Measurements from ENCODE around the gene FAIM2.

The FAIM2 gene

DNA sequence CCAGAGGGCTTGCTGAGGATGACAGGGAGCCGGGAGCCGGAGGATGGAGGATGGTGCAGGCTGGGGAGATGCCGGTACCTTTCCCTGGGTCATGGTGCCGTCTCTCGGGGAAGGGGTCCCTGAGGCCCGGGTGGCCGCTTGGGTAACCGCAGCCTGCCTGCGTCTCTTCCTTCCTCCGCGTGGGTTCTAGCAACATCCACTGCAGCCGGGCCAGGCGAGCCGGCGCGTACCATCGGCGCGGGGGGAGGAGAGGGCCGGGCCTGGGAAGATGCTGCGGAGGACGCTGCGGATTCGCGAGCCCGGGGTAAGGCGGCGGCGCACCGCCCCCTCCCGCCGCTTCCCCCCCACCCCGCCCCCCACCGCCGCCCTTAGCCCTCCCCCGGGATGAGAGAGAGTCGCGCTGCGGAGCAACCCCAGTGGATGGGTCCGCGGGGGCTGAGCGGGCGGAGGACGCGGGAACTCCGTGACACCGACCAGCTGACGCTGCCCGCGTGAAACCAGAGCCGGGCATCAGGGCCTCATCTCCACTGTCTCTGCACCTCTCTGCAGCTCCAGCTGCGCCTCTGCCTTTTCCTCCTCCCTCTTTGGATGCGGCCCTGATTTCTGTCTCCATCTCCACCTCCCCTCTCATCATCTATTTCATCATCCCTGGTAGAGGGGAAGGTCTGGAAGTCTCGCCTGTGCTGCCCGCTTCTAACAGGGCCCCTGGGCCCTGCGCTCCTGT, at the start of gene FAIM2:
Gene FAIM2 (minus strand): TSS at position 201 of the 724 bp plus-strand sequence. CDS start 108 bp downstream, at position 93.
- peak; percentile 61 for DNase-seq

DNA sequence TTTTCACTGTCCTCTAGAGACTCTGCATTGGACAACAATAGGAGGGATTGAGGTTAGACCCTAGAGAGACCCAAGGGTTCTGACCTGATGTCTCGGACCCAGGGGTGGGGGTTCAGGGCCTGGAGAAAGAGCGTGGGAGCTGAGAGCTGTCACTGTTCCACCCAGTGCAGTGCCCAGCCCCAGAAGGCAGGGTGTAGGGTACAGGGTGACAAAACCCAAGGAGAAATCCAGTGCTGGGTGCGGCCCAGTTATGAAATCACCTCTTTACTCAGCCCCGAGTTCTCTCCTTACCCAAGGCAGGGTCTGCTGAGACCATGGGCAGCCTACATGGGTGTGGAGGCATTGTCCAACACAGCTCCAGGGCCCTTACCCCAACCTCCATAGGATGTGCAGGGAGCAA, 49.5 kb upstream of the FAIM2 start:
- DNase-seq: no peak

DNA sequence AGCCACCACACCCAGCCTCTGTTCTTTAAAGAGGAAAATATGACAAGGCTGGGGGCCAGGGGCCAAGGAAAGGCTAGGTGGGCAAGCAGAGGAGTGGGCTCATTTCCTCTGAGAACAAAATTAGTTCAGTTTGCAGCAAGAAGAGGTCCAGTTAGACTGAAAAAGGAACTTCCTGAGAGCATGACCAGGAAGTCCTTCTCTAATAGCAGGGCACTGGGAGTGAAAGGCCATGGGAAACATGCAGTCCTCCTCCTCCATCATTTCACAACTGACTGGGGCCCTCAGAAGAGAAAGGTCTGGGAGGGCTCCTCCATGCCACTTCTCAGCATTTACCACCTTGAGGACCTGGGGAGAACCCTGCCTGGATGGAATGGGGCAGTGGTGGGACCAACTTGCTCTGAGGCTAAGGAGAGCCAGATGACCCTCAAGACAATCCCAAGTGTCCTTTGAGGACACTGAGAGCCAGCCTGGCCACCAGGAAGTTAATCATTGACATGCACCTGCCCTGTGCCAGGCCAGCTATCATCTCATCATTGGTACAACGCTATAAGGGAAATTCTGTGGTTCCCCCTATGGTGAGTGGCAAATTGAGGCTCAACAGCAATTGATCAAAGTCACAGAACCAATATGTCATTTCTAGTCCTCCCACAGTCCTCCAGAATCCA, 48.8 kb upstream of the FAIM2 start:
- DNase-seq: no peak

DNA sequence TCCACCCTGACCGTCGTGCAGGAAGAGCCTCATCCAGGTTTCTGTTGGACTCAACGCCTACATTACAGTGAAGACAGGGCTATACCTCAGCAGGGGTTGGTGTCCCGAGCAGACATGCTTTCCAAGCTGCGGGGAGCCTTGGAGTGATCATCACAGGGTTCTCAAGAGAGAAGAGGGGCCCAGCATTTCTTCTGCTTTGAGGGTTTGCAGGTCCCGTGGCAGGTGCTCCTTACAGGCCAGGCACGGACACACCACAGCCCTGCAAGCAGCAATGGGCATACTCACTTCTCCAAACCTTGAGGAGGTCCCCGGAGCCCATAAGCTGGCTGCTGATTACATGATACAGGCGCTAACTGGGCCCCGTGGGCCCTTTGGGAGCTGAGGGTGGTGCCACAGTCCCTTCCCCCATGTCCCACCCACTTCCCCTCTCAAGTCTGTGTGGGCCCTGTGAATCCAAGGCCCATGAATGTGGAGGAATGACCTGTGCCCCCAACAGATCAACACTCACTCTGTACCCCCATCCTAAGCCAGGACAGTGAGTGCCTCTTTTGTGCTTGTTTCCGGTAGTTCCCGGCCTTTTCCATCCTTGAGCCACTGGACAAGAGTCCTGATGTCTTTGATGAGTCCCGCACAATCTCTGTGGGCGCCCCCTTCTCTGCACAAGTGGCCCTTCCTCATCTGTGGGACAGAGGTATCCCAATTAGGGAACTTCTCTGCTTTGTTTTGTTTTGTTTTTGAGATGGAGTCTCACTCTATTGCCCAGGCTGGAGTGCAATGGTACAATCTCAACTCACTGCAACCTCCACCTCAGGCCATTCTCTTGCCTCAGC, 47.9 kb upstream of the FAIM2 start:
- no peak for DNase-seq

DNA sequence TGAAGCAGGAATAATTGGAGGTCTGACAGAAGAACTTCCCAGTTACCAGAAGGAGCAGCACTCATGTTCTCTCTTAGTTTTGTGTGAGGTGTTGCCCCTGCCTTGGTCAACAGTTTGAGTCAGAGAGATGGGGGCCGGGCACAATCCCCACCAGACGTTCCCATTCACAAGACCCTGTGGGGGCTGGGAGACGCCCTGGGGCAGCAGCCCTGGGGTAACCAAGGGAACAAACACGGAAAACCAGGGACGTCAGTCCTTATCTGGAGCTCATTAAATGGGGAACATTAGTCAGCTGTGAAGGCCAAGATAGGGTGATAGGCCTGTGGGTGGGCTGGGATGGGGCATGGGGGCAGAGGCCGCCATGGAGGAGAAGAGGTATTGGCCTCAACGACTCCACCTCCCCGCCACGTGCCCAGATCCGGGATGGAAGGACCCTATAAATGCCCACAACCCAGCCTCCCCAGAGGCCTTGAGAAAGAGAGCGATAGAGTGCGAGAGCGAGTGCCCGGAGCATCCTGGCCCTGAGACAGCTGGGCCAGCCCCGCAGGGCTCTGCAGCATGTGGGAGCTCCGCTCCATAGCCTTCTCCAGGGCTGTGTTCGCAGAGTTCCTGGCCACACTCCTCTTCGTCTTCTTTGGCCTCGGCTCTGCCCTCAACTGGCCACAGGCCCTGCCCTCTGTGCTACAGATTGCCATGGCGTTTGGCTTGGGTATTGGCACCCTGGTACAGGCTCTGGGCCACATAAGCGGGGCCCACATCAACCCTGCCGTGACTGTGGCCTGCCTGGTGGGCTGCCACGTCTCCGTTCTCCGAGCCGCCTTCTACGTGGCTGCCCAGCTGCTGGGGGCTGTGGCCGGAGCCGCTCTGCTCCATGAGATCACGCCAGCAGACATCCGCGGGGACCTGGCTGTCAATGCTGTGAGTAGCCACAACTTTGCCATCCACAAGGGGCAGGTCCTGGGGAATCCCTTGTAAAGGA, 46.9 kb upstream of the FAIM2 start, which contains the start of gene AQP2:
Gene AQP2 (plus strand): TSS at position 465 of the 979 bp plus-strand sequence. CDS start 94 bp downstream, at position 559.
- DNase-seq: no peak

DNA sequence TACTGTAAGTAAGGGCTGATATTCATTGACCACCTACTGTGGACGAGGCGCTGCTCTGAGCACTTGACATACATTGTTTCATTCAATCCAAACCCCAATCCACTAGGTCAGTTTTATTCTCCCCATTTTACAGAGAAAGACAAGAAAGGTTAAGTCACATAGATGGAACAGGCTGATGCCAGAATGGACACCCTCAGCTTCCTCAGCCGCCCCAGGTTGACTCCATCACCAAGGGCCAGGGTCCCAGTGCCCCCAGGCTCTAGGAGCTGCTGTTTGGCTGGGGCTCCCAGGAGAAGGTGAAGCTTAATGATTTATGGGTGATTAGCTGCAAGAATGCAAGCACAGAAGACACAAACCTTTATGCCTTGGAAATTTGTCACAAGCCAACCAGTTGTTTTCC, 46.2 kb upstream of the FAIM2 start:
- no peak for DNase-seq

DNA sequence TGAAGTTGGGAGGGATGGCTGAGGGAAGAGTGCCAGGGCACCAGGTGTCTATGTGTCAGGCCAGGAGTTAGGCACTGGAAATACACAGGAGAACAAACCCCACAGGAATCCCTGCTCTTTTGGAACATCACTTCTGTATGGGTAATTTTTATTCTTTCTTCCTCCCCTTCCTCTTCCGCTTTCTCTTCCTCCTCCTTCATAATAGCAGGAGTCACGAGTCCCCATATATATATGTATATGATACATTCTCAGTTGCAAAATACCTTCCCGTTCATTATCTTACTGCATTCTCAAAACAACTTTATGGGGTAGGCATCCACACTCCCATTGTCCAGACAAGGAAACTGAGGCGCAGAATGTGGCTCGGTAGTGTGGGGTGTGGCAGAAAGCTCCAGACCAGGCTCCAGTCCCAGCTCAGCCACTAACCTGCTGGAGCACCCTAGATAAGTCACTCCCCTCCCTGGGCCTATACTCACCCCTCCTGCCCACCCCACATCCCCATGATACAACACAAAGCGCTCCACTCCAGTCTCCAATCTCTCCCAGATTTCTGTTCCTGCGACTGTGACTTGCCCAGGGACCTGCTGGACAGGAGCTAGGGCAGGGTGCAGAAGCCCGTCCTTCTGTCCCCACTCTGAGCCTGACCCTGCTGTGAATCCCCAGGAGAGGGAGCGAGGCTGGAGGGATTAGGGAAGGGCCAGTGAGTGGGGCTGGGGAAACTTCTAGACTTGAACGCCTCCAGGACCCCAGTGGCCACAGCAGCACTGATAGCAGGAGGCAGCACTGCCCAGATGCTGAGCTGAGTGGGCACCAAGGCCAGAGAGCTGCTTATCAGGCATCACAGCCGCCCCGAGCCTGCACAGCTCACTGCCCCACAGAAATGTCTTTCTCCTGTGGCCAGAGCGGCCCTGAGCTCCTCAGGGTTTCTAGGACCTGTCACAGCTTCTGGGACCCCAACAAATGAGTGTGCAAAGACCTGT, 45.5 kb upstream of the FAIM2 start:
- no peak for DNase-seq

DNA sequence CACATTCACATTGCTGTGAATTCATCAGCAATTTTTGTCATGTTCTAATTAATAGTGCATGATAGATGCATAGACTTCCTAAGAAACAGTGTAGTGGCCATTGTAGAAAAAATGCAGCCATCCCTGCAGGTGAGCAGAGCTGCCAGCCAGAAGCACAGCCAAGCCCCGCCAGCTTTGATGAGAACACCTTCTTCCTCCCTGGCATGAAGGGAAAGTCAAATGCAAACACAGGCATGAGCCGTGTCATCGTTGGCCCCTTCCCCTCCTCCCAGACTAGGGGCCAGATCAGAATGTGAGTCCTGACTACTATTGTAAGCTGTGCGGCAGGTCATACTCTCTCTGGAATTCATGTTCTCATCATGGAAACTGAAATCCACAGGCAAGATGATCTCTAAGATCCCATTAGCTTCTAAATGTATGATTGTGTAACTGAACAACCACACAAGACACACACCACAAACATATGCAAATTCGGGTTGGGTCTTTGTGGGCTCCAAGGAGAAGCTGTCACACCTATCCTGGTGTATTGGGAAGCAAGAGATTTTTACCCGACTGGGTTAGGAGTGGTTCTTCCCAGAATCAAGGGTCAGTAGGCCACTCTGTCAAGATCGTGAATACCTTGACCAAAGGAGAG, 44.0 kb upstream of the FAIM2 start:
- no peak for DNase-seq

DNA sequence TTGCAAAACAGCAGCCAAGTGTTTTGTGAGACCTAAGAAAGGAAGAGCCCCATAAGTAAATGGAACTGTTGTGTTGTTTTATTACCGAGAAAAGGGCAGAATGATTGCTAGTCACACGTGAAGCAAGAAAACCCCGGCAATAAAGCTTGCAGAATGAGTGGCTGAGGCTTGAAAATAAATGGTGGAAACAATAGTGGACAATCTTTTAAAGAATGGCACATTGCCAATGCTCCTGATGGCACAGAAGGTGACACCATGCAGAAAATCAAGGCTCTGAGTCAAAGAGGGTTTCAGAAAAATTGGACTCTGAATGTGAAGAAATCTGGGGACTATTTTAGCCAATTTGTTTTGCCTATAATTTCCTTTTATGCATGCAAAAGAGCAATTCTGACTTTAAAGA, 42.8 kb upstream of the FAIM2 start:
- DNase-seq: peak; percentile 8

DNA sequence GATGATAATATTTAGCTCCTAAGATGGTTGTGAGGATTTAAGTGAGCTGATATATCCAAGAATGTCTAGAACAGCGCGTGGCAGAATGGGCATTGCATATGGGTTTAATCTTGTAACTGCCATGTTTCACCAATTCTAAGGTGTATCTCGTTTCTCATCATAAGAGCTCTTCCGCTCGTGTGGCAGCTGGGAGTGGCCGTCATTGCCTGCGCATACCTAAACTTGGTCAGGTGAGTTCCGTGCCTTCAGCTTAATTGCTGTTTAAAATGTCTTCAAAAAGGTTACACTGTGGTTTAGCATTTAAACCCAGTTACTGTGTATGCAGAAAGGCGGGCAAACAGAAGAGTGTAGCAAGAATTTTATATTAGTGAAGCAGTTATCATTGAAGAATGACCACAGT, 42.4 kb upstream of the FAIM2 start:
- DNase-seq: no peak

DNA sequence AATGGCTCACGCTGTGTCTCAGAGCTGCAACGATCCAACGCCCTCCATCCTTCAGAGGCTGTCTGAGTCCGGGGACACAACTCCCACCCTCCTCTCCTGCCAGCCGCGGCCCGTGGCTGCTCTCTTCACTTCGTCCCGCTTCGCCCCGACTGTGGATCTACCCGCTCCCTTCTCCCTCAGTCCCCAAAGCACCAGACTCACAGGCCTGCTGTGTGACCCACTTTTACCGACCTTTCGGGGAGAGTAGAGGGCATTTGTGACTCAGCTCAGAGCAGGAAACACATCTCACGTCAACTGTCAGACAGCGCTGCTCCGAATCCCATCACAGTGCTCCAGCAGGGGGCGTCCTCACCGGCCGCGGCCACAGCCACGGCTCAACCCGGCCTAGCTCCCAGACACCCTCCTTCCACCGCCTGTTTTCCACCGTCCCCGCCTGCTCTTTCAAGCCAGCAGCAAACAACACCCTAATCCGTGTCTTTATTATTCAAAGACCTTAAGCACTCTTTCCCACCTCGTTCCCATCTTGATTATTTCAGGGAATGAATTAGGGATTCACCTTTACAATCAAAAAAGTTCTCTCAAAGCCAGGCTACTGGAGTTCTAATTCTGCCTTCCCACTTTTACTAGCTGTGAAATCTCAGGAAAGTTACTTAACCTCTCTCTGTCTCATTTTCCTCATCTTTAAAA, 41.8 kb upstream of the FAIM2 start:
- DNase-seq: no peak

DNA sequence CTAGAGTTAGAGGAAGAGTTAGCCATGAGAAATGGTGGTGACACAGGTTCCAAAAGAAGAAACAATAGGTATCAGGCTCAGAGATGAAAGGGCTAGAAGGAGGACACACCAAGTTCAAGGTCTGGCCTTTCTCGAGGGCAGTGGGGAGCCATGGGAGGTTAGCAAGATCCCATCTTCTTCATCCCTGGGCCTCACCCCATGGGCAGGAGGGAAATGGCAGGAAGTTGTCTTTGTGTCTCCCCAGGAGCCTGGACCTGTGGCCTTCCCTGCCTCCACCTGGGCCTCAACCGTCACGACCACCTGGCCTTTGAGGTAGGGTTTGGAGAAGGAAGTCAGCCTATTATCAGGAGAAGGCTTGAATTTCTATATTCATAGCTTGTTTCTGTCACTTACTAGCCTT, 41.0 kb upstream of the FAIM2 start:
- DNase-seq: no peak

DNA sequence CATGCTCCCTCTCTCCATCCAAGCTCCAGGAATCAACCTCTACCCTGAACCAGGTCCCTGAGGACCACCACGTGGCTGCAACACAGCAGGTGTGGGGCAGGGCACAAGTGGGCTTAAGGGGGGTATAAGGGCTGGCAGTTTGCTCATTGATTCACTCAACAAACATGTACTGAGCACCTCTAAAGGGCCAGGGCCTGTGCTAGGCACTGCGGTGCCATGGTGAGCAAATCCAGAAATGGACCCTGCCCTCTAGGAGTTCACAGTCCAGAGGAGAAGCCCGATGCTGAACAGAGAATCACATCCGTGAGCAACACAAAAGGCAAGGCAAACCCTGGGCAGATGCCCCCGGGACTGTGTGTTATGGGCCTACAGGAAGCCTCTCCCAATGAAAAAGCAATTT, 40.3 kb upstream of the FAIM2 start:
- no peak for DNase-seq

DNA sequence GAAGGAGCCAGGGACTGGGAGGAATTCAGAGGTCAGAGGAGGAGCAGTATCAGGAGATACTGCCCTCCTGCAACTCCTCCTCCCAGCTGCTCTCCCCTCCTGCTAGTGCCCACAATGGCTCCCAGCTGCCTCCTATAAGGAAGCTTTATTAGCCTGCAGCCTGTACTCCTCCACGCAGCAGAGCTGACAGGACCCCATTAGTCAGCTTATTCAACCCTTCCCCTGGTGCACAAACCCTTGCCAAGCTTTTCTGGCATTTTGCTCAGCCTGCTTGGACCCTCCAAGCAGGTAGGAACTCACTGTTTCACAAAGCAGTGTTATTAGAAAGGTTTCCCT, 39.9 kb upstream of the FAIM2 start:
- DNase-seq: no peak

DNA sequence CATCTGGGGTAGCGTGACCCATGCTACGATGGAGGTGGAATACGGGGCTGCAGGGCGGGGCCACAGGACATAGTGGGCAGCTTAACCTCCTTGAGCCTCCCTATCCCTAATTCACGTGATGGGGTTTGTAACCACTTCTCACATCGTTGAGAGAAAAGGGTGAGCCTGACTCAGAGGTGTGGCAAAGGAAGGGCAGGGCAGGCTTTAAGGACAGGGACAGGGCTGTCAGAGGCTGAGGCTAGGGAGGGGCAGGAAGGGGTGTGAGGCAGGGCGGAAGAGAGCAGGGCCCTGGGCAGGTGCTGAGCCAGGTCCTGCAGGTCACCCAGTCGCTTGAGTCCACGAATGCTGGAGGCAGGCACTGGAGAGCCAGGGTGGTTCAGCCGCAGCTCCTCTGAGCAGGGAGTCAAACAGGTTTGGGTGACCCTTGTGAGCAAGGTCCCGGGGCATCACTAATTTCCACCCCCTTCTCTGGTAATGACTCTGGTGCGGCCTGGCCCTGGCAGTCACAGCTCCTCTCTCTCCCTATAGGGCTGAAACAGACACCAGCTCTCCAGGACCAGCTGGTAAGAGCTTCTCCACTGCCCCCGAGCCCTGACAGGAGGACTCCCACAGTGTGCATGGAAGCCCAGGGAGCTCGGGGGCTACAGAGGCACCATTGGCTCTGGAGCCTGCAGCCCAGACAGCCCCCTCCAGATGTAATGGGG, 39.4 kb upstream of the FAIM2 start:
- no peak for DNase-seq

DNA sequence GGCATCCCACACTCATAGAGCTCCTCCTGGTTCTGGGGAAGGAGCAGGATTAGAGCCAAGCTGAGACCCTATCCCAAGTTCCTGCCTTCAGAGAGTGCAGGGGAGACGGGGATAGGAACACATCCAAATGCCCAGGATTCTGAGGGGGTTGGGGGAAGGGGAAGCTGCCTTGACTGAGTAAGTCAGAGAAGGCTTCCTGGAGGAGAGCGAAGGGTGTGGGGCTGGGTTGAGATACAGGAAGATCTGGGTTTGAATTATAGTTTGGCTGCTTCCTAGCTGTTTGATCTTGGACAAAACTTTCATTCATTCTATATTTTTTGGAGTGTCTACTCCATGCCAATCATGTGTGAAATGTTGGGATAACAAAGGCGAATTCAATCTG, 38.8 kb upstream of the FAIM2 start:
- no peak for DNase-seq

DNA sequence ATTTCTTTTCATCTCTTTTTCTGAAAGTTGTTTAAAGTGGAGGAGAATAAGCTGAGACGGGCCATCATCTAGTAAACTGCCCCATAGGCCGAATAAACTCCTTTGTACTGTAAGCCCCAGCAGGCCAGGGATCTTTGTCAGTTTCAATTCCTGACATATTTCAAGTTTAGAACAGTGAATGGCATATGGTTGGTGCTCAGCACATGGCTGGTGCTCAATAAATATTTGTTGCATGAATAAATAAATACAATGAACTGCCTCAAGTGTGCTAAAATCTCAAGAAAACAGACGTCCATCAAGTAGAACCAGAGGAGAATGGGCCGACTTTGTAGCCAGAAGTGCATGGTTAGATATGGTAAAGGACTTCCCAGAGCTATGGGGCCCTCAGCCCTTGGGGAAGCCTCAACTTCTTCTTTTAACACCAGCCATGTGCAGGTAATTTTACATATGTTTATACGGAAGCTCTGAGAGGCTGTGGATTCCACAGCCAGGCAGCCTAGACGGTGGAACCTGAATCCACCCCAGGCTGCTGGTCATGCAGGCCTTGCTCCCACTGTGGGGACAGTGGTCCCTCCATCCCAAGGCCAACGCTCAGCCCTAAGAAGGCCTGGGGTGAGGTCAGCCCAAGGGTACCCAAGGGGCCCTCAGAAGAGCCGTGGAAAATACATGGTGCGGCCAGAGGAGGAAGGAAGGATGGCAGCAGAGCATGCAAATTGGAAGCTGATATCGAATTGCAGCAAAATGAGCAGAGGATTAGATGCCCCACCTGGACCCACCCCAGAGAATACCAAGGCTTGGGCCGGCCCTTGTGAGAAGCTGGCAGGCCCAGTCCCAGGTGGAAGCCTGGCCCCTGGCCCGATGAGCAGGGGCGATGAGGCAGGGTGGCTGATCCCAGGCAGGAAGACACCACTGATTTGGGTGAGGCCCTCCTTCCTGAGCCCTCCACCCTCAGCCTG, 38.1 kb upstream of the FAIM2 start:
- no peak for DNase-seq

DNA sequence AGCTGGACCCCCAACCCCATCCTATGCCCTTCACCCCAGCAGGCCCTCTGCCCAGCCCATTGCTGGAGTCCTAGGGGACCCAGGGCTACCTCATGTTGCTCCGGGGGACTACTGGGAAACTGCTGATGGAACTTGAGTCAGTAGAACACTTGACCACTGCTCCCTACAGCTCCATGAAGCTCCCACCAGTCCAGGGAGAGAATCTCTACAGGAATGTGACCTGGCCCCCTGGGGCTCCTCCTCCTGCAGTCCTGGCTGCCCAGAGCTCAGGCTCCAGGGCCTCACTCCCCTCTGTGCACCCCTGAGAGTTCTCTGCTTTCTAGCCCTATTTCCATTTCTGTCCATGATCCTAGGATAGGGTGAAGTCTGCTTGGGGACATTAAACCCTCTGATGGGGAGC, 36.0 kb upstream of the FAIM2 start:
- DNase-seq: no peak

Data from NCI-H345 (cell line).